Left ventricle myocardium inferior (tissue), 1 donor: ENCODE measurements around the gene CC2D1B. TPM values are rescaled to one million over a fixed set of nuclear protein-coding genes. Genes with fewer than 3 reads are reported as not detected.

ENCODE experiments used
- DNase-seq: peaks from one replicate; pipeline ENCODE4 v3.0.0-alpha.2; 2020
- H3K27ac ChIP-seq: fragments of 200-600 bp; replicated peaks from 2 replicates; pipeline ENCODE4 v1.8.0; 2021
- H3K27me3 ChIP-seq: fragments of 200-600 bp; 2 replicates; pipeline ENCODE4 v1.8.0; 2021; ENCODE audit warnings: low read depth
- H3K36me3 ChIP-seq: fragments of 200-600 bp; 2 replicates; pipeline ENCODE4 v1.8.0; 2021
- H3K4me1 ChIP-seq: fragments of 200-600 bp; 2 replicates; pipeline ENCODE4 v1.8.0; 2021
- H3K4me3 ChIP-seq: fragments of 200-600 bp; 2 replicates; pipeline ENCODE4 v1.8.0; 2021; ENCODE audit warnings: mild to moderate bottlenecking, moderate library complexity
- H3K9me3 ChIP-seq: fragments of 200-600 bp; replicated peaks from 2 replicates; pipeline ENCODE4 v1.8.0; 2021
- CTCF ChIP-seq: fragments of 200-600 bp; IDR thresholded peaks from 2 replicates; pipeline ENCODE4 v1.8.0; 2021; ENCODE audit warnings: antibody characterized with exemption, mild to moderate bottlenecking, borderline replicate concordance
- intact Hi-C: fragments of 100-400 bp; cut with micrococcal nuclease; formaldehyde crosslinking; loops from one replicate; pipeline ENCODE4 v1.11.0; 2022
- total RNA-seq: library from RNA; stranded (reverse); fragmentation: NEBNext Ultra II Directional; extraction: Animal tissue kit (Norgen Biotek cat#: 25700); gene quantifications from one replicate; pipeline ENCODE4 v1.2.1, GENCODE V29; 2021
- donor health status: DM: no; HTN: yes; CAD: no; lungs with severe emphysema.

Gene CC2D1B
- total RNA-seq, 1 donor from 2014 or later, result 15.3 TPM

- Histone ChIP-seq H3K27ac (peak overlapping the region; percentile 94), H3K4me1 (peaks cover 26% of the 10 kb centered on the region), H3K27me3 (no peaks in the 10 kb centered on the region), H3K9me3 (no peaks in the 10 kb centered on the region), H3K4me3 (peak overlapping the region; percentile 99), H3K36me3 (peaks cover 28% of the 10 kb centered on the region)
- DNase-seq, result peak; percentile 52
- intact Hi-C loops, result no loop called here
- no peak for TF ChIP-seq CTCF
These were observed 797 bp downstream of the CC2D1B start for GRCh38 chr1:52365071-52365745.

- peak overlapping the region; percentile 99 for H3K4me3 ChIP-seq
- H3K36me3 ChIP-seq, result peaks cover 37% of the 10 kb centered on the region
- H3K27me3 ChIP-seq, result no peaks in the 10 kb centered on the region
- H3K9me3 ChIP-seq, result no peaks in the 10 kb centered on the region
- intact Hi-C loops, result no loop called here
- peak overlapping the region; percentile 94 for H3K27ac ChIP-seq
- peaks cover 26% of the 10 kb centered on the region for H3K4me1 ChIP-seq
- TF ChIP-seq CTCF, result no peak
- no peak for DNase-seq
These were observed 1.7 kb downstream of the CC2D1B start for GRCh38 chr1:52364235-52364839.

- no peak for TF ChIP-seq CTCF
- Histone ChIP-seq H3K9me3 (no peaks in the 10 kb centered on the region), H3K4me3 (no peak overlapping the region), H3K27me3 (no peaks in the 10 kb centered on the region), H3K4me1 (peaks cover 17% of the 10 kb centered on the region), H3K27ac (no peak overlapping the region), H3K36me3 (peaks cover 75% of the 10 kb centered on the region)
- no peak for DNase-seq
- intact Hi-C loops, result no loop called here
These were observed 5.4 kb downstream of the CC2D1B start for GRCh38 chr1:52360595-52360968.

GRCh38 chr1:52359676-52360594, 6.1 kb downstream of the CC2D1B start:
- intact Hi-C loops, result no loop called here
- H3K4me3 ChIP-seq, result no peak overlapping the region

More at GRCh38 chr1:52359676-52360594, 6.1 kb downstream of the CC2D1B start:
- peaks cover 16% of the 10 kb centered on the region for H3K4me1 ChIP-seq
- TF ChIP-seq CTCF, result no peak
- no peak for DNase-seq
- H3K36me3 ChIP-seq, result peaks cover 81% of the 10 kb centered on the region
- no peaks in the 10 kb centered on the region for H3K9me3 ChIP-seq
- no peak overlapping the region for H3K27ac ChIP-seq
- H3K27me3 ChIP-seq, result no peaks in the 10 kb centered on the region
